Bronchial epithelial cell (primary cell): ENCODE results near the gene PROC. TPM values are rescaled to one million over a fixed set of nuclear protein-coding genes. Genes with fewer than 3 reads are reported as not detected.
A peak's percentile ranks its signal among the peaks of the same experiment; 100 is the strongest.
"Not testable (repeated sequence)": the region's sequence is repeated elsewhere in the genome, so short reads cannot be mapped to it uniquely, and the experiment has no call there.

Source experiments
- DNase-seq: peaks from one replicate; pipeline ENCODE4 v3.0.0-alpha.2; 2010; ENCODE audit warnings: low read depth
- FAIRE-seq: peaks from 2 replicates; lab custom pipeline; 2011; peaks lifted over from hg19 to GRCh38; lab: Jason Lieb, UNC
- H3K27me3 ChIP-seq: 2 replicates; pipeline ENCODE4 v1.5.1; 2011; ENCODE audit warnings: low read length; ENCODE audit not compliant: control insufficient read depth, insufficient read depth
- H3K36me3 ChIP-seq: 2 replicates; pipeline ENCODE4 v1.5.1; 2011; ENCODE audit warnings: low read length; ENCODE audit not compliant: control insufficient read depth, insufficient read depth
- H3K4me3 ChIP-seq: 2 replicates; pipeline ENCODE4 v1.5.1; 2011; ENCODE audit warnings: mild to moderate bottlenecking, low read depth, low read length, control low read depth
- CTCF ChIP-seq: IDR thresholded peaks from 2 replicates; pipeline ENCODE4 v1.5.1; 2011; ENCODE audit warnings: mild to moderate bottlenecking, moderate library complexity, low read length, control low read depth, inconsistent platforms; ENCODE audit not compliant: insufficient read depth, severe bottlenecking
- total RNA-seq: library from RNA; depleted of rRNA; stranded (reverse); fragments of >200 nt; gene quantifications from 2 replicates; pipeline ENCODE4 v1.2.1, GENCODE V29; 2014

PROC gene
- total RNA-seq, 1 donor from 2014 or later: not detected

- FAIRE-seq: no peak
These were observed 31.7 kb downstream of the PROC start for GRCh38 chr2:127449898-127450297.

GRCh38 chr2:127451981-127452380, 33.8 kb downstream of the PROC start:
- FAIRE-seq: no peak
- Histone ChIP-seq H3K36me3 (no peaks in the 10 kb centered on the region), H3K27me3 (no peaks in the 10 kb centered on the region), H3K4me3 (no peak overlapping the region)
- no peak for DNase-seq
- no peak for TF ChIP-seq CTCF

More at GRCh38 chr2:127449898-127450297, 31.7 kb downstream of the PROC start:
- no peak overlapping the region for H3K4me3 ChIP-seq
- DNase-seq: no peak
- no peaks in the 10 kb centered on the region for H3K27me3 ChIP-seq
- TF ChIP-seq CTCF: no peak
- no peaks in the 10 kb centered on the region for H3K36me3 ChIP-seq

- not testable (repeated sequence) for DNase-seq, FAIRE-seq, H3K27me3 ChIP-seq, H3K36me3 ChIP-seq, H3K4me3 ChIP-seq
These were observed 34.2 kb downstream of the PROC start for GRCh38 chr2:127452423-127452822.

- DNase-seq: no peak
- no peak for TF ChIP-seq CTCF
- Histone ChIP-seq H3K27me3 (no peaks in the 10 kb centered on the region), H3K36me3 (no peaks in the 10 kb centered on the region), H3K4me3 (no peak overlapping the region)
- no peak for FAIRE-seq
These were observed 34.8 kb downstream of the PROC start for GRCh38 chr2:127453013-127453391.

GRCh38 chr2:127453392-127454171, 35.4 kb downstream of the PROC start:
- TF ChIP-seq CTCF: peak; percentile 30
- no peaks in the 10 kb centered on the region for H3K27me3 ChIP-seq
- H3K36me3 ChIP-seq: no peaks in the 10 kb centered on the region
- DNase-seq (no peak), FAIRE-seq (no peak)
- H3K4me3 ChIP-seq: no peak overlapping the region

GRCh38 chr2:127454595-127455565, 36.7 kb downstream of the PROC start:
- TF ChIP-seq CTCF: no peak
- H3K27me3 ChIP-seq: no peaks in the 10 kb centered on the region
- H3K36me3 ChIP-seq: no peaks in the 10 kb centered on the region
- FAIRE-seq (no peak), DNase-seq (no peak)
- H3K4me3 ChIP-seq: no peak overlapping the region
